Measurements from ENCODE around the gene CYSTM1.

The CYSTM1 gene

DNA sequence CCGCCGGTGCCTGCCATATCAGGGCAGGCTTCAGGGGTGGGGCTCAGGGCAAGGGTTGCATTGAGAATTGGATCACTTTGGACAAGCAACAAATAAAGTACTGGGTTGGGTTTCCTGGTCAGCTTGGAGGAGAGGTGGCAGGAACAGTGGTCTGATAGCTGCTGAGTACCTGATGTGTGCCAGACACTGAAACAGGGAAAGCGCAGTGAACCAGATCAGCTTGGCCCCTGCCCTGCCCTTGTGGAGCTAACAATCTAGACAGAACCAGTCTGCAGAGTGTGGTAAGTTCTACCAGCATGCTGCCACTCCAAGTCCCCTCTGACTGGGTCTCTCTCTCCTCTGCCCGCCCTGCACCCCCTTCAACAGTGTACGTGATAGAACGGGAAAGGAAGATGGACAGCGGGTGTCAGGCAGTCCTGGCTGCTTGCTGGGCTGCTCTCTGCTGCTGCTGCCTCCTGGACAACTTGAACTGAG is 53.4 kb downstream of the CYSTM1 start (continued):
- no peak for TF ChIP-seq KLF17 (tag by site-specific recombination; IDR thresholded peaks at IDR 0.05)
- no peak for TF ChIP-seq BCL11A (tag by site-specific recombination; IDR thresholded peaks at IDR 0.05; ENCODE audit: low read depth)
- no peak for TF ChIP-seq ZBTB44 (tag by site-specific recombination; IDR thresholded peaks at IDR 0.05)
- no peak for TF ChIP-seq KLF1 (tag by site-specific recombination; IDR thresholded peaks at IDR 0.05)
- TF ChIP-seq ZFP37 (tag by site-specific recombination; IDR thresholded peaks at IDR 0.05), result no peak

DNA sequence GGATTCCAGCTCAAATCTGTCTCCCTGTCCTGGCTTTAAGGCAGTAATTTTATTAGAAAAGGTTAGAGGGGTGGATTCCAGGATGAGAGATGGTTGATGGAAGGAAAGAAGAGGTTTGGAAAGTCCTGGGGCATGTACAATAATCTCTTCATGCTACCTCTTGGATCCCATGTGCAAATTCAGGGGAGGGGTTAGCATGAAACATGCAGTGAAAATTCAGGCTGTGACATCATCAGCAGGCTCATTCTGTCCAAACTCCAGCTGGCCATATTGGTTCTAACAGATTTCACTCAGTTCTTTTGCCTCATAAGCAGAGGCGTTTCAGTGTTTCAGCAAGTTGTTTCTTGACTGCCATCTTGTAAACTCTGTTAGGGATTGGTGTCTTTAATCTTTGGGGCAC is 55.4 kb downstream of the CYSTM1 start:
- POLR2A ChIA-PET, result no interaction called here
- CTCF ChIA-PET, result interaction anchor here (2.1 to 5.4 kb wide), 2 partner anchors 12 to 121 kb away, joined by 13 to 48 read pairs; no protein-coding TSS in a partner anchor
- H3K36me3 ChIP-seq (ENCODE audit: control insufficient read depth in 2 of 2, insufficient read depth in 1 of 2, low read length in 2 of 2), result no peaks in the 10 kb centered on the region
- H3K4me1 ChIP-seq (ENCODE audit: control insufficient read depth, insufficient read depth, low read length), result no peaks in the 10 kb centered on the region
- no peaks in the 10 kb centered on the region for H3K9me3 ChIP-seq (ENCODE audit: control insufficient read depth, insufficient read depth, low read depth, low read length)
- TF ChIP-seq ZNF140 (tag by site-specific recombination; IDR thresholded peaks at IDR 0.05), result no peak
- TF ChIP-seq ZFHX2 (tag by site-specific recombination; conservative IDR thresholded peaks at IDR 0.05), result no peak
- TF ChIP-seq KLF7 (tag by site-specific recombination; IDR thresholded peaks at IDR 0.05; ENCODE audit: borderline replicate concordance), result no peak
- TF ChIP-seq ZNF514 (tag by site-specific recombination; IDR thresholded peaks at IDR 0.05), result no peak
- TF ChIP-seq ZBTB20 (tag by site-specific recombination; IDR thresholded peaks at IDR 0.05), result no peak
- H3K27ac ChIP-seq (ENCODE audit: extremely low read depth, low read depth, low read length), result no peak overlapping the region
- no peak overlapping the region for H3K4me3 ChIP-seq (ENCODE audit: low read depth, low read length)

GRCh38 chr5:140232731-140233130 is 57.7 kb downstream of the CYSTM1 start:
- ChIA-PET POLR2A (no interaction called here), CTCF (interaction anchor here (0.5 to 5.4 kb wide), 3 partner anchors 10 to 491 kb away, joined by 3 to 48 read pairs (median 3); no protein-coding TSS in a partner anchor)
- H3K4me1 ChIP-seq (ENCODE audit: control insufficient read depth, insufficient read depth, low read length), result no peaks in the 10 kb centered on the region
- H3K9me3 ChIP-seq (ENCODE audit: control insufficient read depth, insufficient read depth, low read depth, low read length), result no peaks in the 10 kb centered on the region
- no peak for TF ChIP-seq GLIS2 (tag by site-specific recombination; IDR thresholded peaks at IDR 0.05)
- no peak overlapping the region for H3K27ac ChIP-seq (ENCODE audit: extremely low read depth, low read depth, low read length)
- H3K4me3 ChIP-seq (ENCODE audit: low read depth, low read length), result no peak overlapping the region
- H3K36me3 ChIP-seq (ENCODE audit: control insufficient read depth in 2 of 2, insufficient read depth in 1 of 2, low read length in 2 of 2), result no peaks in the 10 kb centered on the region

DNA sequence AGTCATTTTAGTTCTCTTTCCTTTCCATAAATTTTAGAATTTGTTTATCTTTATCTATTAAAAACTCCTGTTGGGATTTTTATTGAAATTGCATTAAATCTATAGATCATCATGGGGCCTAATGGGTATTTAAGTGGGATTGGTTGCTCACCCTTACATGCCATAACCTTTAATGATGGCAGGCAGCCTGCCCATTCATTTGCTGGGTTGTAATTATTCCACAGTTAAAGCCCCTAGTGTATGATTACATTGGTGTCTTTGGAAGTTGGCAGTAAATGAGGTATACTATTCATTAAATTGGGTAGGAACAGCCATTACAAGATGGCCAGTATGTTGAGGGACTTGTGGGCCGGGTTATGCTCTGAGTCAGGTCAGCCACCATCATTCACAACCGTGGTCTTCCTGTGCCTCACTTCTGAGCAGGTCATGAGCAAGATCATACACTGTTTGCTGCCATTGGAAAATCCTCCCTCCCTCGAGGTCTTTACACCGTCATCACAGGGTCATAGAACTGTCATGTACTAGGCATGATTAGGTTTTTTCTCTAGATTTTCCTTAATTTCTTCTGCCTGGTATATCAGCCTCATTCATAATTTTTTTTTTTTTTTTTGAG is 59.5 kb downstream of the CYSTM1 start:
- TF ChIP-seq SP7 (tag by site-specific recombination; IDR thresholded peaks at IDR 0.05) (peak; percentile 66; the same call in 1 of the 2 replicates), ZBTB17 (tag by site-specific recombination; IDR thresholded peaks at IDR 0.05) (no peak)
- ChIA-PET CTCF (interaction anchor here (5.4 kb wide), 1 partner anchor 8 kb away, joined by 48 read pairs; no protein-coding TSS in a partner anchor), POLR2A (no interaction called here)
- Histone ChIP-seq H3K4me1 (ENCODE audit: control insufficient read depth, insufficient read depth, low read length) (no peaks in the 10 kb centered on the region), H3K4me3 (ENCODE audit: low read depth, low read length) (no peak overlapping the region), H3K9me3 (ENCODE audit: control insufficient read depth, insufficient read depth, low read depth, low read length) (no peaks in the 10 kb centered on the region), H3K36me3 (ENCODE audit: control insufficient read depth in 2 of 2, insufficient read depth in 1 of 2, low read length in 2 of 2) (no peaks in the 10 kb centered on the region), H3K27ac (ENCODE audit: extremely low read depth, low read depth, low read length) (no peak overlapping the region)
